ENCODE measurements around the gene CARHSP1.
"Not testable (repeated sequence)": the region's sequence is repeated elsewhere in the genome, so short reads cannot be mapped to it uniquely, and the experiment has no call there.

Gene CARHSP1

GRCh38 chr16:8868416-8869211, at the start of gene CARHSP1:
Gene CARHSP1 (minus strand): TSS chr16:8869006. CDS start chr16:8859328, 9,678 bp downstream.
- peak; percentile 80 for DNase-seq

GRCh38 chr16:8917336-8917735, 48.5 kb upstream of the CARHSP1 start:
- DNase-seq: not testable (repeated sequence)

GRCh38 chr16:8916541-8917225, 47.9 kb upstream of the CARHSP1 start:
- no peak for DNase-seq

- no peak for DNase-seq
Measured at GRCh38 chr16:8915722-8916301, 47.0 kb upstream of the CARHSP1 start.

GRCh38 chr16:8914098-8914497, 45.3 kb upstream of the CARHSP1 start:
- no peak for DNase-seq

GRCh38 chr16:8912793-8913192, 44.0 kb upstream of the CARHSP1 start:
- DNase-seq: no peak

GRCh38 chr16:8910811-8911210, 42.0 kb upstream of the CARHSP1 start:
- DNase-seq: no peak

- DNase-seq: no peak
Measured at GRCh38 chr16:8908810-8909468, 40.1 kb upstream of the CARHSP1 start.

- DNase-seq: no peak
Measured at GRCh38 chr16:8907096-8907495, 38.3 kb upstream of the CARHSP1 start.

- DNase-seq: no peak
Measured at GRCh38 chr16:8905795-8906591, 37.2 kb upstream of the CARHSP1 start.

- peak; percentile 15 for DNase-seq
Measured at GRCh38 chr16:8905168-8905762, 36.5 kb upstream of the CARHSP1 start.

- DNase-seq: no peak
Measured at GRCh38 chr16:8904018-8904430, 35.2 kb upstream of the CARHSP1 start.

GRCh38 chr16:8903004-8903403, 34.2 kb upstream of the CARHSP1 start:
- no peak for DNase-seq

GRCh38 chr16:8901320-8901861, 32.6 kb upstream of the CARHSP1 start:
- DNase-seq: no peak

GRCh38 chr16:8900343-8900742, 31.5 kb upstream of the CARHSP1 start:
- no peak for DNase-seq

- no peak for DNase-seq
Measured at GRCh38 chr16:8899709-8900317, 31.0 kb upstream of the CARHSP1 start.

GRCh38 chr16:8898660-8899318, 30.0 kb upstream of the CARHSP1 start:
- no peak for DNase-seq

GRCh38 chr16:8894736-8895334, 26.0 kb upstream of the CARHSP1 start:
- DNase-seq: no peak

- DNase-seq: no peak
Measured at GRCh38 chr16:8893976-8894690, 25.3 kb upstream of the CARHSP1 start.

GRCh38 chr16:8893426-8893825, 24.6 kb upstream of the CARHSP1 start:
- no peak for DNase-seq
